Tibial nerve (tissue), 4 donors: Measurements from ENCODE around the gene ADM5. TPM values are rescaled to one million over a fixed set of nuclear protein-coding genes. Genes with fewer than 3 reads are reported as not detected.
A peak's percentile ranks its signal among the peaks of the same experiment; 100 is the strongest.

Experiments
- DNase-seq, 2 donors: peaks; one replicate each; pipeline ENCODE4 v3.0.0-alpha.2; 2019; ENCODE audit warnings: low spot score in 2 of 2
- H3K27ac ChIP-seq, 4 donors: fragments of 200-600 bp; sonication (generic) in 3 of 4; one replicate each; pipeline ENCODE4 v1.5.1; 2017 to 2019; ENCODE audit warnings: mild to moderate bottlenecking in 1 of 4
- H3K27me3 ChIP-seq, 2 donors: fragments of 200-600 bp; sonication (generic) in 1 of 2; one replicate each; pipeline versions ENCODE4 v1.5.1 to v1.6.0; 2017 to 2019
- H3K36me3 ChIP-seq, 3 donors: fragments of 200-600 bp; sonication (generic); one replicate each; pipeline ENCODE4 v1.5.1; 2018 to 2019
- H3K4me1 ChIP-seq, 4 donors: fragments of 200-600 bp; sonication (generic) in 3 of 4; one replicate each; pipeline ENCODE4 v1.5.1; 2017 to 2019
- H3K4me3 ChIP-seq, 4 donors: fragments of 200-600 bp; sonication (generic) in 3 of 4; one replicate each; pipeline ENCODE4 v1.5.1; 2017 to 2019; ENCODE audit warnings: mild to moderate bottlenecking in 1 of 4, moderate library complexity in 1 of 4
- H3K9me3 ChIP-seq, 4 donors: fragments of 200-600 bp; sonication (generic) in 3 of 4; one replicate each; pipeline ENCODE4 v1.5.1; 2017 to 2019
- EP300 ChIP-seq, 2 donors: sonication (generic); formaldehyde crosslinking; IDR thresholded peaks; one replicate each; pipeline ENCODE4 v1.6.1; 2017; ENCODE audit warnings: antibody characterized with exemption in 2 of 2, mild to moderate bottlenecking in 1 of 2
- POLR2A ChIP-seq, 2 donors: fragments of 450-650 bp; IDR thresholded peaks; one replicate each; pipeline ENCODE4 v1.6.1; 2017; ENCODE audit warnings: antibody characterized with exemption in 2 of 2, mild to moderate bottlenecking in 2 of 2, moderate library complexity in 2 of 2
- WGBS, 2 donors: methylation state at CpG; one replicate each; pipeline ENCODE4 v1.1.5; 2018; 5-methylcytosine and 5-hydroxymethylcytosine counted together
- total RNA-seq, 4 donors: library from RNA; depleted of rRNA; stranded (reverse); fragments of >200 nt; gene quantifications; one replicate each; pipeline ENCODE4 v1.1.0, GENCODE V29; 2016
- TF ChIP-seq, protein P1 (sequence below), 5 experiments: fragments of 200-600 bp in 3 of 5; fragments of 450-650 bp in 2 of 5; sonication (generic) in 3 of 5; IDR thresholded peaks; one replicate each; pipeline ENCODE4 v1.5.1; 2016 to 2019; ENCODE audit warnings: antibody characterized with exemption in 5 of 5, mild to moderate bottlenecking in 3 of 5, moderate library complexity in 2 of 5

The ADM5 gene
- total RNA-seq, 4 donors from 2014 or later, result 1.5 to 4.3 TPM; not detected in 2

DNA sequence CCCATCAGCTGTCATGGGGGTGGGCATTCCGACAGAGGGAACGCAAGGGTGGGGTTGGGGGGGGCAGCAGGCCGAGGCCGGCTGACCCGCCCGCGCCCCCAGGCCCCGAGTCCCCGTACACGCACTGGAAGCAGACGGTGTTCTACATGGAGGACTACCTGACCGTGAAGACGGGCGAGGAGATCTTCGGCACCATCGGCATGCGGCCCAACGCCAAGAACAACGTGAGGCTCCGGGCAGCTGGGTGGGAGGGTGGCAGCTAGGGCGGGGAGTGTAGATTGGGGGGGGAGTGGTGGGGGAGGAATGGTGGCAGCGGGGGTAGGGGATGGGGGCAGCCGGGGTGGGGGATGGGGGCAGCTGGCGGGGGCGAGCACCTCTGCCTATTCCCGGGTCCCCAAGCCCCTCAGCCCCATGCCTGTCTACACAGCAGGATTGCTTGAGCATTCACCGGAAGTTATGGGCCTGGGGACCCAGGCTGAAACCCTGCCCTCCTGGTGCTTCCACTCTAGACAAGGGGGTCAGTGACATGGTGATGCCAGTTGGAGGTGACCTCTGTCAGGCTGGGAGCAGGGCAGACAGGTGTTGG is 2.8 kb upstream of the ADM5 start:
- Histone ChIP-seq H3K9me3 (no peaks in the 10 kb centered on the region), H3K4me1 (peaks cover 0 to 25% (median 9%) of the 10 kb centered on the region in 4 donors), H3K27ac (peak overlapping the region in 1 of 4 donors; percentile 29), H3K27me3 (peaks cover 0 to 22% of the 10 kb centered on the region in 2 donors), H3K4me3 (no peak overlapping the region), H3K36me3 (peaks cover 0 to 73% (median 29%) of the 10 kb centered on the region in 3 donors)
- WGBS, 2 donors, result 86 to 100% methylated on average over 6 to 19 of the region's 27 CpGs
- TF ChIP-seq, protein P1, sequence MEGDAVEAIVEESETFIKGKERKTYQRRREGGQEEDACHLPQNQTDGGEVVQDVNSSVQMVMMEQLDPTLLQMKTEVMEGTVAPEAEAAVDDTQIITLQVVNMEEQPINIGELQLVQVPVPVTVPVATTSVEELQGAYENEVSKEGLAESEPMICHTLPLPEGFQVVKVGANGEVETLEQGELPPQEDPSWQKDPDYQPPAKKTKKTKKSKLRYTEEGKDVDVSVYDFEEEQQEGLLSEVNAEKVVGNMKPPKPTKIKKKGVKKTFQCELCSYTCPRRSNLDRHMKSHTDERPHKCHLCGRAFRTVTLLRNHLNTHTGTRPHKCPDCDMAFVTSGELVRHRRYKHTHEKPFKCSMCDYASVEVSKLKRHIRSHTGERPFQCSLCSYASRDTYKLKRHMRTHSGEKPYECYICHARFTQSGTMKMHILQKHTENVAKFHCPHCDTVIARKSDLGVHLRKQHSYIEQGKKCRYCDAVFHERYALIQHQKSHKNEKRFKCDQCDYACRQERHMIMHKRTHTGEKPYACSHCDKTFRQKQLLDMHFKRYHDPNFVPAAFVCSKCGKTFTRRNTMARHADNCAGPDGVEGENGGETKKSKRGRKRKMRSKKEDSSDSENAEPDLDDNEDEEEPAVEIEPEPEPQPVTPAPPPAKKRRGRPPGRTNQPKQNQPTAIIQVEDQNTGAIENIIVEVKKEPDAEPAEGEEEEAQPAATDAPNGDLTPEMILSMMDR (IDR thresholded peaks at IDR 0.05), result no peak
- TF ChIP-seq POLR2A (IDR thresholded peaks at IDR 0.05), result no peak
- no peak for TF ChIP-seq EP300 (IDR thresholded peaks at IDR 0.05)
- DNase-seq, result no peak

DNA sequence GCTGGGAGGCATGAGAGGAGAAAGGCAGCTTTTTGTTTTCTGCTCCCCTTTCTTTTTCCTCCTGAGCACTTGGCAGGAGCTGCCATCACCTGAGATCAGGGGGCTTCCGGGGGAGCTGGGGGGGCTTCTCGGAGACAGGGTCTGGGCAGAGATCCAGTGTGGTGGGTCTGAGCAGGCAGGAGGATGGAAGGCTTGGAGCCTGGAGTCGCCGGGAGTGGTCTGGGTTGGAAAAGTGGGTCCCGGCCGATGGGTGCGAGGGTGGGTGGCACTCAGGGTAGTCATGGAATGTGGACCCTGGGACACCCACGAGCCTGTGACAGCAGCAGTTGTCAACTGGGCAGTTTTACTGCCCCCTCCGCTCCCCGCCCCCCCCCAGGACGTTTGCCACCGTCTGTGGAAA is 2.2 kb upstream of the ADM5 start:
- WGBS, 2 donors, result 65 to 69% methylated on average over 7 to 12 of the region's 12 CpGs
- no peak for TF ChIP-seq POLR2A (IDR thresholded peaks at IDR 0.05)
- TF ChIP-seq EP300 (IDR thresholded peaks at IDR 0.05), result no peak
- TF ChIP-seq, protein P1 (IDR thresholded peaks at IDR 0.05), result no peak
- no peaks in the 10 kb centered on the region for H3K9me3 ChIP-seq
- no peak for DNase-seq
- H3K36me3 ChIP-seq, result peaks cover 0 to 68% (median 23%) of the 10 kb centered on the region in 3 donors
- no peak overlapping the region for H3K4me3 ChIP-seq
- H3K4me1 ChIP-seq, result peaks cover 0 to 27% (median 10%) of the 10 kb centered on the region in 4 donors
- H3K27ac ChIP-seq, result peak overlapping the region in 1 of 4 donors; percentile 29
- peaks cover 0 to 27% of the 10 kb centered on the region in 2 donors for H3K27me3 ChIP-seq

DNA sequence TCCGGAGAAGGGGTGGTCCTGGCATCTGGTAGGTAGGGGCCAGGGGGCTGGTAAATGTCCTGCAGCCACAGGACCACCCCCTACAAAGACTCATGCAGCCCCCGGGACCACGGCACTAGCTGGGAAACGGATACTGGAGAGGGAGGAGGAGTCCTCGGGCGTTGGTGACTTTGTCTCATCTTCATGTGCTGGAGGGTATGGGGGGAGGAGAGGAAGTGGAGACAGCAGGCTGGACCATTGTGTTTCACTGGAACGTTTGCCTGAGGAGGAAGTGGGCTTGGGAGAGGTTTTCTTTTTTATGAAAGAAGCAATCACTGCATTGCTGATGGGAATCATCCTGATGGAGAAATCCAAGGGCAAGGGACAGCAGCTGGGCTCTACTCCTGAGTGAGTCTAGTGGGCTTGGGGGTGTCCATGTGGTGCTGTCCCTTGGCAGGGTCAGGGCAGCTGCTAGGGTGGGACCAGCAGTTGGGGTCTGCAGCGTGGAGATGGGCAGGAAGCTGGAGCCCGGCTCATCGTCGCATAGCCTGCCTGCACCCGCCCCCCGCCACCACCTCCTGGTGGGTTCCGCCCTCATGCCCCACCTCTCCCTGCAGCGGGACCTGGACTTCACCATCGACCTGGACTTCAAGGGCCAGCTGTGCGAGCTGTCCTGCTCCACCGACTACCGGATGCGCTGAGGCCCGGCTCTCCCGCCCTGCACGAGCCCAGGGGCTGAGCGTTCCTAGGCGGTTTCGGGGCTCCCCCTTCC is 1.7 kb upstream of the ADM5 start:
- no peak for DNase-seq
- H3K4me3 ChIP-seq, result peak overlapping the region in 1 of 4 donors; percentile 49
- peak overlapping the region in 1 of 4 donors; percentile 57 for H3K27ac ChIP-seq
- TF ChIP-seq POLR2A (IDR thresholded peaks at IDR 0.05) (no peak), EP300 (IDR thresholded peaks at IDR 0.05) (no peak)
- TF ChIP-seq, protein P1 (IDR thresholded peaks at IDR 0.05), result no peak
- H3K27me3 ChIP-seq, result peaks cover 0 to 33% of the 10 kb centered on the region in 2 donors
- no peaks in the 10 kb centered on the region for H3K9me3 ChIP-seq
- peaks cover 0 to 27% (median 10%) of the 10 kb centered on the region in 4 donors for H3K4me1 ChIP-seq
- 63 to 74% methylated on average over 22 to 26 of the region's 26 CpGs for WGBS, 2 donors
- peaks cover 0 to 62% (median 19%) of the 10 kb centered on the region in 3 donors for H3K36me3 ChIP-seq

- WGBS, 2 donors, result 67 to 78% methylated on average over 10 to 12 of the region's 12 CpGs
- TF ChIP-seq, protein P1 (IDR thresholded peaks at IDR 0.05), result no peak
- TF ChIP-seq EP300 (IDR thresholded peaks at IDR 0.05), result no peak
- TF ChIP-seq POLR2A (IDR thresholded peaks at IDR 0.05), result no peak
- Histone ChIP-seq H3K4me1 (peaks cover 0 to 27% (median 10%) of the 10 kb centered on the region in 4 donors), H3K27ac (peak overlapping the region in 1 of 4 donors; percentile 60), H3K27me3 (peaks cover 0 to 39% of the 10 kb centered on the region in 2 donors), H3K9me3 (no peaks in the 10 kb centered on the region), H3K4me3 (peak overlapping the region in 1 of 4 donors; percentile 49), H3K36me3 (peaks cover 0 to 53% (median 19%) of the 10 kb centered on the region in 3 donors)
- no peak for DNase-seq
Observed at GRCh38 chr19:49688531-49689132, 762 bp upstream of the ADM5 start.
